Measurements from ENCODE around the gene TBC1D19.

GRCh38 chr4:26577066-26577465 lies 6.8 kb upstream of the TBC1D19 start:
- TF ChIP-seq TAF1 (IDR thresholded peaks at IDR 0.05; ENCODE audit: borderline replicate concordance, insufficient read depth, low read length), result no peak
- TF ChIP-seq, protein P1, sequence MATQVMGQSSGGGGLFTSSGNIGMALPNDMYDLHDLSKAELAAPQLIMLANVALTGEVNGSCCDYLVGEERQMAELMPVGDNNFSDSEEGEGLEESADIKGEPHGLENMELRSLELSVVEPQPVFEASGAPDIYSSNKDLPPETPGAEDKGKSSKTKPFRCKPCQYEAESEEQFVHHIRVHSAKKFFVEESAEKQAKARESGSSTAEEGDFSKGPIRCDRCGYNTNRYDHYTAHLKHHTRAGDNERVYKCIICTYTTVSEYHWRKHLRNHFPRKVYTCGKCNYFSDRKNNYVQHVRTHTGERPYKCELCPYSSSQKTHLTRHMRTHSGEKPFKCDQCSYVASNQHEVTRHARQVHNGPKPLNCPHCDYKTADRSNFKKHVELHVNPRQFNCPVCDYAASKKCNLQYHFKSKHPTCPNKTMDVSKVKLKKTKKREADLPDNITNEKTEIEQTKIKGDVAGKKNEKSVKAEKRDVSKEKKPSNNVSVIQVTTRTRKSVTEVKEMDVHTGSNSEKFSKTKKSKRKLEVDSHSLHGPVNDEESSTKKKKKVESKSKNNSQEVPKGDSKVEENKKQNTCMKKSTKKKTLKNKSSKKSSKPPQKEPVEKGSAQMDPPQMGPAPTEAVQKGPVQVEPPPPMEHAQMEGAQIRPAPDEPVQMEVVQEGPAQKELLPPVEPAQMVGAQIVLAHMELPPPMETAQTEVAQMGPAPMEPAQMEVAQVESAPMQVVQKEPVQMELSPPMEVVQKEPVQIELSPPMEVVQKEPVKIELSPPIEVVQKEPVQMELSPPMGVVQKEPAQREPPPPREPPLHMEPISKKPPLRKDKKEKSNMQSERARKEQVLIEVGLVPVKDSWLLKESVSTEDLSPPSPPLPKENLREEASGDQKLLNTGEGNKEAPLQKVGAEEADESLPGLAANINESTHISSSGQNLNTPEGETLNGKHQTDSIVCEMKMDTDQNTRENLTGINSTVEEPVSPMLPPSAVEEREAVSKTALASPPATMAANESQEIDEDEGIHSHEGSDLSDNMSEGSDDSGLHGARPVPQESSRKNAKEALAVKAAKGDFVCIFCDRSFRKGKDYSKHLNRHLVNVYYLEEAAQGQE (IDR thresholded peaks at IDR 0.05; ENCODE audit: insufficient read depth in 1 of 2, low read depth in 2 of 2, low read length in 2 of 2), result no peak
- no peak for TF ChIP-seq POLR2AphosphoS5 (IDR thresholded peaks at IDR 0.05; ENCODE audit: low read depth, low read length)

All from PFSK-1 (cell line).